Naive thymus-derived CD8-positive, alpha-beta T cell (primary cell): ENCODE data around the gene RAD18. TPM values are rescaled to one million over a fixed set of nuclear protein-coding genes. Genes with fewer than 3 reads are reported as not detected.

ENCODE experiments used
- ATAC-seq, 2 donors: fragments of 150-1000 bp; cut with Tn5 transposase in 1 of 2; sonication (Bioruptor Pico), chemical (Tn5 transposase) in 1 of 2; 1 replicate in 1 of 2; 2 replicates in 1 of 2; pipeline ENCODE4 v1.10.0; 2021; ENCODE audit warnings: mild to moderate bottlenecking in 2 of 2, moderate library complexity in 2 of 2
- POLR2A ChIA-PET: fragments of 350-600 bp; sonication (Branson Sonifier 250); formaldehyde crosslinking; loops from one replicate; lab custom pipeline; 2021; ENCODE audit warnings: antibody characterized with exemption; lab: Charles Lee
- DNase-seq, 10 donors: peaks; one replicate each; pipeline versions ENCODE4 v3.0.0 to v3.0.0-alpha.2; 2020 to 2022
- H3K27ac Mint-ChIP-seq, 10 donors: one replicate each; pipeline ENCODE4 v1.8.0; 2020 to 2022; ENCODE audit warnings: mild to moderate bottlenecking in 10 of 10, mixed read lengths in 10 of 10, moderate library complexity in 4 of 10, inconsistent platforms in 1 of 10
- H3K27me3 Mint-ChIP-seq, 5 donors: one replicate each; pipeline ENCODE4 v1.8.0; 2021 to 2022; ENCODE audit warnings: mixed read lengths in 5 of 5
- H3K36me3 Mint-ChIP-seq, 3 donors: one replicate each; pipeline ENCODE4 v1.8.0; 2020 to 2022; ENCODE audit warnings: mixed read lengths in 3 of 3, mild to moderate bottlenecking in 2 of 3, inconsistent platforms in 1 of 3
- H3K4me1 Mint-ChIP-seq, 4 donors: one replicate each; pipeline ENCODE4 v1.8.0; 2021 to 2022; ENCODE audit warnings: mixed read lengths in 4 of 4
- H3K4me3 Mint-ChIP-seq, 10 donors: one replicate each; pipeline ENCODE4 v1.8.0; 2020 to 2022; ENCODE audit warnings: mild to moderate bottlenecking in 10 of 10, mixed read lengths in 10 of 10, moderate library complexity in 6 of 10, inconsistent platforms in 1 of 10
- H3K9me3 Mint-ChIP-seq, 9 donors: one replicate each; pipeline ENCODE4 v1.8.0; 2020 to 2022; ENCODE audit warnings: mixed read lengths in 9 of 9, mild to moderate bottlenecking in 3 of 9, inconsistent platforms in 1 of 9, moderate library complexity in 1 of 9
- polyA plus RNA-seq, 3 donors: library from polyadenylated mRNA; unstranded; fragments of 300-500 nt; fragmentation: Illumina TruSeq; gene quantifications; one replicate each; pipeline ENCODE4 v1.2.3, GENCODE V29; 2021
- total RNA-seq, 8 experiments: library from RNA in 2 of 8; stranded (reverse) in 2 of 8; gene quantifications; one replicate each; pipeline ENCODE4 v1.2.3 and lab custom pipeline; 2021 to 2026

RAD18 gene
- total and polyA plus RNA-seq, 5 experiments from 2014 or later, result 7.8 to 18.0 (median 14.6) TPM

- Mint-ChIP-seq H3K36me3 (peaks cover 0 to 38% (median 16%) of the 10 kb centered on the region in 3 donors), H3K4me3 (no peak overlapping the region), H3K4me1 (peaks cover 10 to 19% (median 13%) of the 10 kb centered on the region in 4 donors), H3K27me3 (no peaks in the 10 kb centered on the region), H3K27ac (no peak overlapping the region), H3K9me3 (no peaks in the 10 kb centered on the region)
- POLR2A ChIA-PET, result interaction anchor here (0.7 to 1.2 kb wide), 2 partner anchors 10 to 351 kb away, joined by 3 to 4 read pairs; partner anchors contain the start of gene RAD18
- ATAC-seq (no peak), DNase-seq (no peak)
Measured at GRCh38 chr3:8953313-8953712, 10.0 kb downstream of the RAD18 start.

GRCh38 chr3:8952130-8952529, 11.1 kb downstream of the RAD18 start:
- no peaks in the 10 kb centered on the region for H3K27me3 Mint-ChIP-seq
- H3K4me1 Mint-ChIP-seq, result peaks cover 10 to 15% (median 13%) of the 10 kb centered on the region in 4 donors
- no peak for DNase-seq
- no peak overlapping the region for H3K27ac Mint-ChIP-seq
- no peak overlapping the region for H3K4me3 Mint-ChIP-seq
- H3K9me3 Mint-ChIP-seq, result no peaks in the 10 kb centered on the region
- H3K36me3 Mint-ChIP-seq, result peaks cover 2 to 39% (median 19%) of the 10 kb centered on the region in 3 donors
- ATAC-seq, result no peak
- POLR2A ChIA-PET, result no interaction called here

- peaks cover 27 to 59% (median 52%) of the 10 kb centered on the region in 3 donors for H3K36me3 Mint-ChIP-seq
- H3K27me3 Mint-ChIP-seq, result no peaks in the 10 kb centered on the region
- ATAC-seq (no peak), DNase-seq (no peak)
- H3K27ac Mint-ChIP-seq, result no peak overlapping the region
- POLR2A ChIA-PET, result interaction anchor here (0.6 kb wide), 1 partner anchor 753 kb away, joined by 4 read pairs; no protein-coding TSS in a partner anchor
- no peak overlapping the region for H3K4me3 Mint-ChIP-seq
- H3K9me3 Mint-ChIP-seq, result peaks cover 0 to 23% (median 14%) of the 10 kb centered on the region in 9 donors
- peaks cover 0 to 10% (median 8%) of the 10 kb centered on the region in 4 donors for H3K4me1 Mint-ChIP-seq
Measured at GRCh38 chr3:8945890-8946600, 17.2 kb downstream of the RAD18 start.

DNA sequence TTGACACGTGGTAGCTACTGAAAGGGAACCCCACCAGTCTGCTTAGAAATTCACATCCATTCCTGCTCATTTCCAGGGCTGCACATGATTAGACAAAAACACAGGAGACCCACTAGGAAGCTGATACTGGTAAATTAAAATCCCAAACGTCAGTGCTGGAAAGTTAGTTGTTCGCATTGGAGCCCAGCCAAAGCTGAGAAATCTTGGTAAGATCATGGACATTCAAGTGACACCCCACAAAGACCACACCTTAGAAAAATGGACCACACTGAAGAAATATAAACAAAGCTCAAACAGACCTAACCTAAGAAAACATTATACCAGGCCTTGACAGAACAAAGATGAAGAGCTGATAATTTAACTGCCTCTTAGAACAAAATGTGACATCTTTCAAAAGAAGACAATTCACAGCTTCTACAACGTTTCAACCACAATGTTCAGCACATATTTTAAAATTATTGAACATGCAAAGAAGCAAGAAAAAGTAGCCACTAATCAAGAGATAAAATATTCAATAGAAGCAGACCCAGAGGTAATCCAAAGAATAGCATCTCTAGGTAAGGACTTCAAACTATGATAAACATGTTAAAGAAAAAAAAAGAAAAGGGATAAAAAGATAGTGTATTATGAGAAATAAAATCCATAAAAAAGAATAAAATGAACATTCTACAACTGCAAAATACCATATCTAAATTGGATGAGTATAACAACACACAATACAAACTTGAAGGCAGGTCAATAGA, 20.4 kb downstream of the RAD18 start:
- H3K4me3 Mint-ChIP-seq, result no peak overlapping the region
- no peaks in the 10 kb centered on the region for H3K4me1 Mint-ChIP-seq
- DNase-seq (no peak), ATAC-seq (no peak)
- POLR2A ChIA-PET, result no interaction called here
- H3K27ac Mint-ChIP-seq, result no peak overlapping the region
- peaks cover 0 to 23% (median 14%) of the 10 kb centered on the region in 9 donors for H3K9me3 Mint-ChIP-seq
- no peaks in the 10 kb centered on the region for H3K27me3 Mint-ChIP-seq
- H3K36me3 Mint-ChIP-seq, result peaks cover 30 to 73% (median 56%) of the 10 kb centered on the region in 3 donors

DNA sequence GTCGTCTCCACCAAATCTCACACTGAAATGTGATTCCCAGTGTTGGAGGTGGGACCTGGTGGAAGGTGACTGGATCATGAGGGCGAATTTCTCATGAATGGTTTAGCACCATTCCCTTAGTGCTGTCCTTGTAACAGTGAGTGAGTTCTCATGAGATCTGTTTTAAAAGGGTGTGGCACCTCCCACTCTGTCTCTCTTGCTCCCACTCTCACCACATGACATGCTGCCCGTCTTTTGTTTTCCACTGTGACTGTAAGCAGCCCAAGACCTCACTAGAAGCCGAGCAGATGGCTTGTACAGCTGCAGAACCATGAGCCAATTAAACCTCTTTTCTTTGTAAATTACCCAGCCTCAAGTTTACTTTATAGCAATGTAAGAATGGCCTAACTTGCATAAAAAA, 21.2 kb downstream of the RAD18 start:
- no peaks in the 10 kb centered on the region for H3K4me1 Mint-ChIP-seq
- DNase-seq (no peak), ATAC-seq (no peak)
- no peak overlapping the region for H3K4me3 Mint-ChIP-seq
- no peak overlapping the region for H3K27ac Mint-ChIP-seq
- POLR2A ChIA-PET, result no interaction called here
- H3K9me3 Mint-ChIP-seq, result peaks cover 0 to 23% (median 14%) of the 10 kb centered on the region in 9 donors
- no peaks in the 10 kb centered on the region for H3K27me3 Mint-ChIP-seq
- H3K36me3 Mint-ChIP-seq, result peaks cover 27 to 71% (median 53%) of the 10 kb centered on the region in 3 donors

GRCh38 chr3:8938021-8938420, 25.3 kb downstream of the RAD18 start:
- Mint-ChIP-seq H3K27ac (no peak overlapping the region), H3K27me3 (no peaks in the 10 kb centered on the region), H3K4me3 (no peak overlapping the region), H3K9me3 (peaks cover 0 to 7% (median 4%) of the 10 kb centered on the region in 9 donors), H3K4me1 (no peaks in the 10 kb centered on the region), H3K36me3 (peaks cover 10 to 69% (median 28%) of the 10 kb centered on the region in 3 donors)
- POLR2A ChIA-PET, result no interaction called here
- no peak for ATAC-seq
- peak in 1 of 10 donors; percentile 6 for DNase-seq

GRCh38 chr3:8937064-8938020, 25.9 kb downstream of the RAD18 start:
- Mint-ChIP-seq H3K4me3 (no peak overlapping the region), H3K36me3 (peaks cover 5 to 65% (median 22%) of the 10 kb centered on the region in 3 donors), H3K27ac (no peak overlapping the region), H3K27me3 (no peaks in the 10 kb centered on the region), H3K9me3 (peaks cover 0 to 3% (median 0%) of the 10 kb centered on the region in 9 donors), H3K4me1 (no peaks in the 10 kb centered on the region)
- DNase-seq, result no peak
- POLR2A ChIA-PET, result no interaction called here
- no peak for ATAC-seq

- no peaks in the 10 kb centered on the region for H3K4me1 Mint-ChIP-seq
- ATAC-seq (no peak), DNase-seq (no peak)
- POLR2A ChIA-PET, result no interaction called here
- no peak overlapping the region for H3K27ac Mint-ChIP-seq
- H3K9me3 Mint-ChIP-seq, result no peaks in the 10 kb centered on the region
- H3K27me3 Mint-ChIP-seq, result no peaks in the 10 kb centered on the region
- peaks cover 0 to 35% (median 14%) of the 10 kb centered on the region in 3 donors for H3K36me3 Mint-ChIP-seq
- no peak overlapping the region for H3K4me3 Mint-ChIP-seq
Measured at GRCh38 chr3:8932507-8932906, 30.8 kb downstream of the RAD18 start.

GRCh38 chr3:8931342-8931741, 31.9 kb downstream of the RAD18 start:
- H3K9me3 Mint-ChIP-seq, result no peaks in the 10 kb centered on the region
- ATAC-seq, result no peak
- no peaks in the 10 kb centered on the region for H3K27me3 Mint-ChIP-seq
- peaks cover 0 to 32% (median 13%) of the 10 kb centered on the region in 3 donors for H3K36me3 Mint-ChIP-seq
- peak overlapping the region in 1 of 10 donors; percentile 0 for H3K27ac Mint-ChIP-seq
- DNase-seq, result no peak
- POLR2A ChIA-PET, result no interaction called here
- H3K4me1 Mint-ChIP-seq, result no peaks in the 10 kb centered on the region
- H3K4me3 Mint-ChIP-seq, result no peak overlapping the region

GRCh38 chr3:8929860-8930259, 33.4 kb downstream of the RAD18 start:
- H3K4me3 Mint-ChIP-seq, result no peak overlapping the region

DNA sequence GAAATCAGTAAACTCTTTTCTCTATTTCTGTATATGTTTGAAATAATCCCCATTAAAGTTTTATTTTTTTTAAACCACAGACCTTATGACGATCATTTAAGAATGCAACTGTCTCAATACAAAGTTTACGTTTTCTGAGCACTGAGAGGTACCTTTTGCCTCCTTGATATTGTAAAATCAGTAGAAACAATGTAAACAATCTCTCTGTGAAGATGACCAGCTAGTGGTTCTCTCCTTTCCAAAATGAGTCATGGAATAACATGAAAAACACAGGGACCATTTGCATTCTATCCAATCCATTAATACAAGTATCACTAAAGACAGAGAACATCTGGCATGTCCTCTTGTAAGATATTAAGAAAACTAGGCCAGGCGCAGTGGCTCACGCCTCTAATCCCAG, 48.8 kb downstream of the RAD18 start:
- ATAC-seq (no peak), DNase-seq (no peak)
- POLR2A ChIA-PET, result no interaction called here
- Mint-ChIP-seq H3K9me3 (no peaks in the 10 kb centered on the region), H3K36me3 (peaks cover 2 to 41% (median 32%) of the 10 kb centered on the region in 3 donors), H3K4me3 (no peak overlapping the region), H3K27me3 (no peaks in the 10 kb centered on the region), H3K27ac (no peak overlapping the region), H3K4me1 (no peaks in the 10 kb centered on the region)

More at GRCh38 chr3:8929860-8930259, 33.4 kb downstream of the RAD18 start:
- ATAC-seq (no peak), DNase-seq (no peak)
- Mint-ChIP-seq H3K4me1 (no peaks in the 10 kb centered on the region), H3K27me3 (no peaks in the 10 kb centered on the region), H3K36me3 (peaks cover 0 to 29% (median 21%) of the 10 kb centered on the region in 3 donors), H3K27ac (no peak overlapping the region), H3K9me3 (no peaks in the 10 kb centered on the region)
- POLR2A ChIA-PET, result no interaction called here

DNA sequence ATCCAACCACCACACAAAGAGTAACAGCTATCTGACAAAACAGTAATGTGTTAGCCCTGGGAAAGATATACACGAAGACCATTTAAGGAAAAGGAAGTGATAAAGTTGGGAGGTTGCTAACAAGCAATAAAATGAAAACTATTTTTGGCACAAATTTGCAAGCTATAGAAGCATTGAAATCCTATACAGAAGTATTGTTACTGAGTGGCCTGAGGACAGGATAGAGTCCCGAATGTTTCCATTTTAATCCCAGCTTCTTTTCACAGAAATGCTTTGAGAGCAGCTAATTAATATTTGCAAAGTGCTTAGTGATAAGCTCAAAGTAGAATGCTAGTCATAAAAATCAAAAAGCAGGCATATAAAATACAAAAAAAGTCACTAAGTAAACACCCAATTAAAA, 51.5 kb downstream of the RAD18 start:
- peaks cover 6 to 48% (median 40%) of the 10 kb centered on the region in 3 donors for H3K36me3 Mint-ChIP-seq
- no peak overlapping the region for H3K27ac Mint-ChIP-seq
- H3K9me3 Mint-ChIP-seq, result no peaks in the 10 kb centered on the region
- H3K4me3 Mint-ChIP-seq, result no peak overlapping the region
- ATAC-seq, result no peak
- POLR2A ChIA-PET, result no interaction called here
- DNase-seq, result no peak
- no peaks in the 10 kb centered on the region for H3K27me3 Mint-ChIP-seq
- no peaks in the 10 kb centered on the region for H3K4me1 Mint-ChIP-seq
